GM21723 (cell line): ENCODE results near the gene PSENEN.
"Not testable (repeated sequence)": the region's sequence is repeated elsewhere in the genome, so short reads cannot be mapped to it uniquely, and the experiment has no call there.

Source experiments
- ATAC-seq: cut with Tn5 transposase; IDR thresholded peaks from one replicate; pipeline ENCODE4 v1.9.1; 2021; ENCODE audit warnings: mild to moderate bottlenecking, moderate library complexity; ENCODE audit not compliant: unreplicated experiment

Gene PSENEN

GRCh38 chr19:35787227-35787799 lies 41.9 kb downstream of the PSENEN start:
- ATAC-seq: no peak

- no peak for ATAC-seq
Measured at GRCh38 chr19:35788205-35788960, 42.9 kb downstream of the PSENEN start.

- no peak for ATAC-seq
Measured at GRCh38 chr19:35789195-35789977, 43.9 kb downstream of the PSENEN start.

GRCh38 chr19:35789978-35790944 lies 44.8 kb downstream of the PSENEN start:
- no peak for ATAC-seq

GRCh38 chr19:35790981-35791813 lies 45.7 kb downstream of the PSENEN start:
- ATAC-seq: no peak

- no peak for ATAC-seq
Measured at GRCh38 chr19:35791814-35792279, 46.4 kb downstream of the PSENEN start.

- ATAC-seq: no peak
Measured at GRCh38 chr19:35792312-35792711, 46.9 kb downstream of the PSENEN start.

- no peak for ATAC-seq
Measured at GRCh38 chr19:35792888-35793287, 47.4 kb downstream of the PSENEN start.

GRCh38 chr19:35793381-35794165 lies 48.1 kb downstream of the PSENEN start:
- ATAC-seq: no peak

GRCh38 chr19:35795564-35795963 lies 50.1 kb downstream of the PSENEN start:
- ATAC-seq: not testable (repeated sequence)
